Measurements from ENCODE around the gene EEF1AKMT3. TPM values are rescaled to one million over a fixed set of nuclear protein-coding genes. Genes with fewer than 3 reads are reported as not detected.
A peak's percentile ranks its signal among the peaks of the same experiment; 100 is the strongest.

The EEF1AKMT3 gene
- total RNA-seq, 2 experiments from 2014 or later = 3.8 to 4.1 TPM

DNA sequence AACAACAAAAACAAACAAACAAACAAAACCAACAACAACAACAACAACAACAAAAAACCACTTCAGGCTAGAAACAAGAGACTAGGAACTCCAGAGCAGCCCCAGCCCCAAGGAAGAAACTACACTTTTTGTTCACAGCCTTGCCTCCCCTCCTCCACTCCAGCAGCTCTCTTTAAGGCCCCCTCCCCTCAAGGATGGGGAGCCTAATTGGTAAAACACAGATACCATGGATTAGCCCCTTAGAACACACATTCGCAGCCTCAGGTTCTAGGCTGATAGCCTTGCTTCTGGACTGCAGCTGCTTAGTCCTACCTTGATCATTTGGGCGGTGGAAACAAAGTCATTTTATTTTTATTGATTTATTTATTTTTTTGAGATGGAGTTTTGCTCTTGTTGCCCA is 58.0 kb downstream of the EEF1AKMT3 start:
- POLR2A ChIA-PET = no interaction called here
- H3K4me3 Mint-ChIP-seq = no peak overlapping the region
- no peaks in the 10 kb centered on the region for H3K27me3 Mint-ChIP-seq
- H3K36me3 Mint-ChIP-seq = peaks cover 5% of the 10 kb centered on the region
- no peaks in the 10 kb centered on the region for H3K9me3 Mint-ChIP-seq
- H3K4me1 Mint-ChIP-seq = peaks cover 30% of the 10 kb centered on the region
- ATAC-seq (ENCODE audit: low read depth) = no peak
- DNase-seq = no peak
- peak overlapping the region; percentile 21 for H3K27ac Mint-ChIP-seq

Small RNAs within 50 kb of the gene (microRNA-seq; reads per million reads assigned to microRNA genes)
- gene MIR26A2 (110 reads per million, percentile 58 among the genes with 10 or more reads in this experiment), gene MIR6759 (not detected)

Other genes with a start within 250 kb of the EEF1AKMT3 start
- 10 to 100 TPM; 94.2 to 96.7 TPM for gene MBD6, start 249.8 kb upstream of the EEF1AKMT3 start, total RNA-seq
- gene DCTN2, start 225.4 kb upstream of the EEF1AKMT3 start, total RNA-seq = 10 to 100 TPM; 81.0 to 84.4 TPM
- gene KIF5A, start 222.6 kb upstream of the EEF1AKMT3 start, total RNA-seq = 1 to 10 TPM; 1.4 to 1.6 TPM
- 10 to 100 TPM; 21.6 to 24.1 TPM for gene PIP4K2C, start 181.4 kb upstream of the EEF1AKMT3 start, total RNA-seq
- gene DTX3, start 167.8 kb upstream of the EEF1AKMT3 start, total RNA-seq = 10 to 100 TPM; 31.5 to 32.8 TPM
- gene ARHGEF25, start 161.2 kb upstream of the EEF1AKMT3 start, total RNA-seq = 1 to 10 TPM; 1.3 to 1.4 TPM
- gene B4GALNT1, start 139.4 kb upstream of the EEF1AKMT3 start, total RNA-seq = under 1 TPM; 0.65 to 0.80 TPM
- 100 to 1,000 TPM; 135 to 140 TPM for gene OS9, start 78.5 kb upstream of the EEF1AKMT3 start, total RNA-seq
- 10 to 100 TPM; 68.3 to 71.6 TPM for gene AGAP2, start 33.9 kb upstream of the EEF1AKMT3 start, total RNA-seq
- 10 to 100 TPM; 19.6 to 23.2 TPM for gene TSPAN31, start 27.6 kb upstream of the EEF1AKMT3 start, total RNA-seq
- 100 to 1,000 TPM in 1 of 2 experiments, 10 to 100 TPM in 1; 98.4 to 100 TPM for gene CDK4, start 20.3 kb upstream of the EEF1AKMT3 start, total RNA-seq
- gene MARCHF9, start 17.5 kb upstream of the EEF1AKMT3 start, total RNA-seq = 10 to 100 TPM; 37.1 to 38.3 TPM
- gene CYP27B1, start 5.5 kb upstream of the EEF1AKMT3 start, total RNA-seq = 1 to 10 TPM; 2.4 to 2.6 TPM
- 10 to 100 TPM; 13.9 to 14.9 TPM for gene METTL1, start 509 bp upstream of the EEF1AKMT3 start, total RNA-seq
- gene TSFM, start 10.2 kb downstream of the EEF1AKMT3 start, total RNA-seq = 10 to 100 TPM; 23.0 to 24.4 TPM
- gene AVIL, start 46.1 kb downstream of the EEF1AKMT3 start, total RNA-seq = 1 to 10 TPM; 5.0 to 7.1 TPM
- gene CTDSP2, start 74.1 kb downstream of the EEF1AKMT3 start, total RNA-seq = 100 to 1,000 TPM; 161 TPM
- 10 to 100 TPM; 16.8 to 18.9 TPM for gene ATP23, start 169.0 kb downstream of the EEF1AKMT3 start, total RNA-seq